Activated CD8-positive, alpha-beta memory T cell treated with anti-CD3 and anti-CD28 coated beads for 48 hours (primary cell): ENCODE measurements around the gene FHIT.

Experiments used
- DNase-seq, 3 experiments: peaks; one replicate each; pipeline ENCODE4 v3.0.0-alpha.2; 2020; ENCODE audit warnings: low read depth in 2 of 3, low spot score in 2 of 3

Gene FHIT

DNA sequence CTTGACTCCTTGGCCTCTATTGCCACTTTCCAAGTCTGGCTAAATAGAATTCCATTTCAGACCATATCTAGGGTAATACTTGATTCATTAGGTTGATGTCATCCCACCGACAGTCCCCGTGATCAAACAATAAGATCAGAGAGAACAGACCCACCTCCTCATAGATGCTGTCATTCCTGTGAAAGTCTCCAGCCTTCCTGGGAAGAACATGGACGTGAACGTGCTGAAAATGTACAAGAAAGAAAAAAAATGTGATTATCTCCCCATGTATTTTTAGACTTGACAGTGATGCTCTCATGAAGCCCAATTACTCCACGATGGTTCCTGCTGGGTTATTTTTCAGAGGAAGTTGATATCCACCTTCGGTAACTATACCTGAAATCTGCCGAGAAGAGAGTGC, 1329.1 kb downstream of the FHIT start:
- DNase-seq: no peak

- no peak for DNase-seq
These were observed 1330.4 kb downstream of the FHIT start for GRCh38 chr3:59920822-59921221.

DNA sequence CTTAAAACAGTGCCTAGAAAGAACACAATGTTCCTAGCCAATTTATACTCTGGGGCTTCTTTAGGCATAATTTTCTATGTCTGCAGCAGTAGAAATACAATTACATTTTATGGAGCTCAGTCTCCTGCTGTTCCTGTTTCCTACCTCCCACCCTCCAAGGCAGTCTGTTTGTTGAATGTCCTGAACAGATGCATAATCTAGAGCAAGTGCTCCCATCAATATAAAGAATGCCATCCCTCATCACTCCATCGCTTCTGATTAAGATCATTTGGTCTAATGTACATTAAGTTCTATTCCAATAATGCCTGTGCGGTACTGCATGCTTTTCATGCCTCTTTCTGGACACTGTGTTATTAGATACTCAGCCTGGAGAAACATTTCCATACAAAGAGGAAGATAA, 1331.7 kb downstream of the FHIT start:
- no peak for DNase-seq

DNA sequence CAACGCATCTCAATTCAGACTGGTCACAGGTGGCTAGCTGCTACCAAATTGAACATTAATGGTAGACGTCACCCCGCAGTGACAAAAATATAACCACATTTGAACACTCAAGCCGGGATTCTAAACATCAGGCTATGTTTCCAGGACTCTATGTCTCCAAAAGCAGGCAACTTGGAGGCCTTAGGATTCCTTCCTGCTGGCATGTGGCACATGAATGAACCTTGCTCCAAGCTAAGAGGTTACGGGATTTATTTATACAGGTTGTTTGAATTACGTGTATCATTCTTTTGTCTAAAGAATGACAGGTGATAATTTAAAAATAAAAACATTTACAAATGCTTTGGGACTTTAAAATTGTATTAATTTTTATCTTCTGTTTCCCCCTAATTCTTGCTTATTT, 1337.0 kb downstream of the FHIT start:
- DNase-seq: no peak

- DNase-seq: no peak
These were observed 1337.6 kb downstream of the FHIT start for GRCh38 chr3:59913645-59914044.

- no peak for DNase-seq
These were observed 1342.6 kb downstream of the FHIT start for GRCh38 chr3:59908701-59909100.

DNA sequence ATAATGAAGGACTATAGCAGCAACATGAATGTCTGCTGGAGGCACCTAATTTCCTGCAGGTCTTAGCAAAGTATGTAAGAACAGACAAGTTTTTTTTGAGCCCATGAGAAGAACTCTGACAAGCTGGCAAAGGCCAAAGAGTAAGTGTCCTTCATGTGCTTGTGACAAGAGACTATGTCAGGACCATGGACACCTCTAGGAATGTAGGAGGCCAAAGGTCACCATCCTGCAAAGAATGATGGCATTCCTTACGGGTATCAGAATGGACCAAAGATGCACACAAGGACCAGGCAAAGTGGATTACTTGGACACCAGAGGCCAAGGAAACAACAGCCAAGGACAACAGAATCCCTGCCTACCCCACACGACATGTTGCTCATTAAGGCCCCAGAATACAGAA, 1343.0 kb downstream of the FHIT start:
- DNase-seq: no peak

- no peak for DNase-seq
These were observed 1347.0 kb downstream of the FHIT start for GRCh38 chr3:59904296-59904695.

- no peak for DNase-seq
These were observed 1352.2 kb downstream of the FHIT start for GRCh38 chr3:59899061-59899460.

GRCh38 chr3:59895972-59896371, 1355.3 kb downstream of the FHIT start:
- DNase-seq: no peak

DNA sequence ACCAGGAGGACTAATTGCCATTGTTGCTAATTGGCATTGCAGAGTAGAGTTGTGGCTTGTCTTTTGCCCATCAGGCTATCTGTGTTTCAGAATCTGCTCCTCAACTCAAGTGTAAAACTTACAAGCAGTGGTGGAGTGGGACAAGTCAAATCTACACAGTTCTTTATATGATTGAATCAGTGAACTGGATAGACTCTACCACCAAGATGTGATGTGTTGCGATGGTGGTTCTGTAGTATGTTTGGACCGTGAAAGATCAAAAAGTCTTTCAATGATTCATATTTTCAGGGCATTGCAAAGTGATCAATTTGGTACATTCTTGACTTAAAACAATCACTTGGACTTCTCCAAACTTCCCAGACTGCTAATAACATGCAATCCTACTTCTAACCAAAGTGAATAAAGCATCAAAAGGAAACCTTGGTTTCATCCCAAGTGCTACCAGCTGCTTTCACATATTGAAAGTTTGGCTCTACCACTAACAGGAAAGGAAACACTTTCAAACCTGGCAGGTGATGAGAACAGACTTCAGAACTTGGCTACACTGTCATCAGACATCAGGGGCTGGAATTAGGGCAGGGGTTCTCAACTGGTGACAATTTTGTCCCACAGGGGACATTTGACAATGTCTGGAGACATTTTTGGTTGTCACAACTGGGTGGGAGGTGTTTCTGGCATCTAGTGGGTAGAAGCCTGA, 1356.7 kb downstream of the FHIT start:
- DNase-seq: no peak

DNA sequence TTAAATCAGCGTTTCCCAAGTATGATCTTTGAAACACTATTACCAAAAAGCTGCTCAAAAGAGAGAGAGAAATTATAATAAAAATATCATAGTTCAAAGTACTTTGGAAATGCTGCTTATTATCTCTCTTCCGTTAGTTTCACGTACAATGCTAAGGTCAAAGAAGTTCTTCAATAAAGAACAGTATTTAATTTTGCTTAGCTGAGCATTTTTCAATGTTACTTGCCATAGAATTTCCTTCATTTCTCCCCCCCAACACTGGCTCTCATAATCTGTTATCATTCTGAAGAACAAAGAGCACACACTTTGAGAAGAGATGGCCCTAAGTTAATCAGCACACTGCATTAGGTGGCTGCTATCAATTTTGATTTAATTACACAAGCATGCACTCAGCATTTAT, 1360.6 kb downstream of the FHIT start:
- no peak for DNase-seq

DNA sequence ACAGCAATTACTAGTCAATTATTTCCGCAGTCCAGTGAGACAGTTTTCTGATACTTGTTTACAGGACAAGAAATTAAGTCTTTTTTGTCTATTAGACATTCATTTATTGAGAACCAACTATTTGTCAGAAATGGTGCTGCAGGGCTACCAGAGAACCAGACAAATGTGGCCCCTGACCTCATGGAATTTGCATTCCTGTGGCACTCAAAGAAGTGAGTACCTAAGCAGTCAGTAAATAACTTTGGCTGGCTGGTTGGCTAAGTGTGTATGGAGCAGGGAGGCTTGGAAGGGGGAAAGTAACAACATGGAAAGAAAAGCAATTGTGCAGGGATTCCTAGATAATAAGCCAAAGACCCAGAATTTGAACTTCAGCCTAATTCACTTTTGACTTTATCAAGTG, 1364.5 kb downstream of the FHIT start:
- DNase-seq: no peak

- no peak for DNase-seq
These were observed 1365.3 kb downstream of the FHIT start for GRCh38 chr3:59885899-59886400.

GRCh38 chr3:59885101-59885500, 1366.2 kb downstream of the FHIT start:
- DNase-seq: no peak

GRCh38 chr3:59884409-59884808, 1366.8 kb downstream of the FHIT start:
- no peak for DNase-seq

- DNase-seq: no peak
These were observed 1368.5 kb downstream of the FHIT start for GRCh38 chr3:59882746-59883145.

DNA sequence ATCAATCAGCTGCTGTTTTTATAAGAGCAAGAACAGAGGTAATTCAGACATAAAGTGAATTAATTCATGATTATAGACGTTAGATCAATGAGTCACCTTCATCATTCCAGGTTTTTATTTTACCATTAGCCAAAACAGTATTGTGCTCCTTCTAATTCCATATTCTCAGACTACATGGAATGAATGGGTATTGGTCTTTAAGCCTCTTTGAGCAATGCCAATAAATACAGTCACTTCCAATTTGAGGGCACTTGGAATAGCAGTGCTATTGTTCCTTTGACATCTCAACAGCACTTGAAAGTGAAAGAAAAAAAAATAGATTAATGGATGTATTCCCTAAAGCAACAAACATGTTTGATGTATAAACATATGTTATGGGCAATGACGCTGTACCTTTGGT, 1370.5 kb downstream of the FHIT start:
- no peak for DNase-seq

DNA sequence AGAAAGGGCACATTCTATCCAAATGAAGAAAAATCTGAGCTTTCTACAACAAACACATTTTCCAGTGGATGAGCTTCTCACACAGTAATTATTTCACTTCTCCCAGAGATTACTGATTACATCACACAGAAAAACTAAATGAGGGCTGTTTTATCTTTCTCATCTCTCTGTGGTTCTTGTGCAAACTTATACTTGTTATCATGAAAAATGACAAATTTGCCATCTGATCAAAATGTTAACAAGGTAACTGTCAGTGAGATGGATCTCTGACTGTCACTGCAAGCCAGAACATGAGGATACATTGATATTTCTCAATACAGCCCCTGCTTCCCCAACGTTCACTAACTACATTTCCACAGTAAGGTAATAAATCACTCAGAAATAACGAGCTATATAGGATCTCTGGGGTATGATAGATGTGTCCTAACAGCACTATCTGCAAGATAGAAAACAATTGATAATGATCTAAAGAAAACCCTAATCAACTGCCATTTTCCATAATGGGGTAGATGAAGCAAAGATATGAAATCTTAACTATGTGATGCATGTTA, 1372.1 kb downstream of the FHIT start:
- no peak for DNase-seq

- no peak for DNase-seq
These were observed 1373.2 kb downstream of the FHIT start for GRCh38 chr3:59878038-59878427.

DNA sequence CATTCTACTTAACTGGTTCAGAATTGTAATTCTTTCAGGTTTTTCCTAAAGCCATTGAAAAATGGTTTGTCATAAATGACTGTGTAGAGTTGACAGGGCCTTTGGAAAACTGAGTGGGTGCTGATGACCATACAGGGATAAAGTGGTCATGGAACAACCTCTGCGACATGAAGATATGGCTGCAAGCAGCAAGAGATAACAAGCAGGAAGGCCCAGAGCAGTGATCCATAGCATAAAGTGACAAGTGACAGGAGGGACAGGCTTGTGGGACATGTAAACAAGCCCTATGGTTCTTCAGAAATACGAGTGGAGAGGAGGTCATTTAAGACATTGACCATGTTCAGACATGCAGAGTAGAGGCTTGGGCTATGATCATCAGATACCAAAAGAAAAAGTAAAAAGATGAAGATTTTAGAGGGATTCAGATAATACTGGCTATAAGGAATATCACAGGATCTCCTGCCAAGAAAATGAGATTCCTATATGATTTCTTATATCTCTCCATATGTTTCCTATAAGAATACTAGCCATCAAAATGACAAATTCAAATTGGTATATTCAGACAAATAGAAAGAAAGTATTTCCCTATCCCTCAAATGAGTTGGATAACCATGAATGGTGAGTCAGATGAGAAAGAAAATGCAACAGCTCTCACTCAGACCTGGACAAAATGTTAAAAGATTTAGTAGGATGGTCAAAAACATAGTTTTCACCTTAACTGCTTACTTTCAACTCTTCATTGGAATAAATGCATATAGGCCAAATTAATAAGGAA, 1373.8 kb downstream of the FHIT start:
- DNase-seq: no peak

DNA sequence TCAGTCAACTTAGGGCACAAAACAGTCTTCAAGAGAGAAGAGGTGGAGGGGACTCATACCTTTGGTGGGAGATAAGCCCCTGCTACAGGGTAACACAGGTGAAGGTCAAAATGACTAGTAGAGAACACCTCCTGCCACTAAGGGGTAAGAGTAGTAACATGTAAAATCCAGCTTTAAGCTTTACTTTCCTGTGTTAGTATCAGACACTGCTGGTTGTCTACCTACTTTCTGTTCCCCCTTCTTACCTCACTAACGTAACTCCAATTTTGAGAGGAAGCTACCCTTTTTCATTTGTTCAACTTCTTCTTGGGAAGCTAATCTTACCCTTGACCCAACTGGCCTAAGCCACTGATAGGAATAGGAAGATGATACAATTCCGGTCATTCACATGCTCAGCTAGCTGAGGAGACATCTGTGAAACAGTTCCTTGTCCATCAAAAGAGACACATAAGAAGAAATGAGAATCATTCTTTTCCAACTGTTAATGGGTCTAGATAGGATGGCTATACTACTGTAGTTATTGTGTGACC, 1374.7 kb downstream of the FHIT start:
- no peak for DNase-seq
